ENCODE measurements around the gene ITPK1. TPM values are rescaled to one million over a fixed set of nuclear protein-coding genes. Genes with fewer than 3 reads are reported as not detected.

ITPK1 gene
- total RNA-seq, 1 experiment from 2014 or later, result 27.5 TPM

DNA sequence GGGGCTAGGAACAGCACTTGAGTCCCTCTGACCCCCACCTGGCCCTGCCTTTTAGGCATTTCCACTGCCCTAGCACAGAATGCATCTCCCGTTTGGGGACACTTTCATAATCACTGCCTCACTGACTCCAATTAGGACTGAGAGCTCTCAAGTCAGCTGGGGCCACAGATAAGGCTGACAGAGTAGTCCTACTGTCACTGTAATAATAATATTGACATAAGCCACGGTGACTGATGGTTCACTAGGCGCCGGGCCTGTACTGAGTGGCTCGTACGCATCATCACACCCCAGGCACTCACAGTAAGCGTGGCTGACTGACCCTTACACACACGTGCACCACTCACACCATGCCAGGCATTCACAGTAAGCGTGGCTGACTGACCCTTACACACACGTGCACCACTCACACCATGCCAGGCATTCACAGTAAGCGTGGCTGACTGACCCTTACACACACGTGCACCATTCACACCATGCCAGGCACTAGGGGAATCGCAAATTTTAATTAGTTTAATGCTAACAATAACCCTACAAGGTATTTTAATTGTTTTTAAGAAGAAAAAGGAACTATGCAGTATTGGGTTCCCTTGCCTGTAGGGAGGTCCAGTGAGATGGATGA, 105.1 kb downstream of the ITPK1 start:
- no peak for DNase-seq (ENCODE audit: low read depth)

DNA sequence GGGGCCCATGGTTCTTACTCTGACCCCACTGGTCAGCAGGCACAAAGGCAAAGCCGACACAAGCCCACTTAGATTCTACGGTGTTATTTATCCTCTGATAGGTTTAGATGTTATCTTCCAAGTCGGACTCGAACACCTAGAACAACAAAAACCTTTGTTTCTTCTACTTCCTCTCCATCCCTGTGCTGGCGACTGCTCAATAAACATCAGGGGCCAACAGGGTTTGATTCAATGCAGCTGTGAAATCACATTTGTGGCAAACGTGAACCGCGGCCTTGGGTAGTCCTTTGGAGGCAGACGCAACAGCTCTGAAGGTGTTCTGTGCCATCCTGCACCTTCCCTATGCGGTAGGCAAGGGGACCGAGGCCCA, 105.6 kb downstream of the ITPK1 start:
- DNase-seq (ENCODE audit: low read depth), result no peak

DNA sequence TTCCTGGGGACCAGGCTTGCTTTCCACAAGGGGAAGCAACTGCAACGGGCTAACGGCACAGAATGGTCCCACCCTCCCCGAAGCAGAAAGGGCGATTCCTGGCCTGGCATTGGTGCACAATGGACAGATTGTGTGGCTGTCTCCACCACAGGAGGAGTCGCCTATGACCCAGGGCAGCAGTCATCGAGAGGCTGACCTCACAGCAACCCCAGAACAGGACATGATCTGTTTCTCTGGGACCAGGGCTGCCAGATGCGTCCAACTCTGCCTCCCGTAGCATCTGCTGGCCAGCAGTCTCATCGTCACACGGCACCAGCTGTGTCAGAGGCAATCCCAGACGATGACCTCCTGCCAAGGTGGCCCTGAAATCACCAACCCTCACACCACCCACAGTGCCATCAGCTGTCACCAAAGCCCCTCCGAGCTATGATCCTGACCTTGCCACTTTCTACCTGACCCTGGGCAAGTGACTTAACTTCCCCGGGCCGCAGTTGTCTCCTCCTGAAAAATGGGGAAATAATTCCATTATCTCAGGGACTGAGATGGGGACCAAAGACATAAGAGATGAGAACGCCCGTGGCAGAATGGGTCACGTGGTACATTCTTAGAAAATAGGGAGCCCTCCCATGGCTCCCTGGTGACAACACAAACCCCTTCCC, 106.1 kb downstream of the ITPK1 start:
- peak; percentile 71 for DNase-seq (ENCODE audit: low read depth)

DNA sequence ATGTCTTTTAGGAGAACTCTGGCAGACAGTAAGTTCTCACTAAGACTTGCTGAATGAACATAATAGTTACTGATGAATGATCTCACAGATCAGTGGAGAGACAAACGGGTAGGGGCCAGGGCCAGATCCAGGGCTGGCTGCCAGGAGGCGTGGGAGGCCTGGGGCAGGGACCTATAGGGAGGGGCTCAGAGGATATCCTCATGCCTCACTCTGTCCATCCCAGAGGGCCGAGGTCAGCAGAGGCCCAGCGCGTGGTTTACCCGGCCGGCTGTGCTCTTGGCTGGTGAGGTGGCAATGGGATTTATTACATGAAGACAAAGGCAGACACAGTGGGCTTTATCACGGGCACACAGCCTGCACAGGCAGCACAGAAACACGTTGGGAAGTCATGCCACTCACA, 107.3 kb downstream of the ITPK1 start:
- DNase-seq (ENCODE audit: low read depth), result peak; percentile 62

DNA sequence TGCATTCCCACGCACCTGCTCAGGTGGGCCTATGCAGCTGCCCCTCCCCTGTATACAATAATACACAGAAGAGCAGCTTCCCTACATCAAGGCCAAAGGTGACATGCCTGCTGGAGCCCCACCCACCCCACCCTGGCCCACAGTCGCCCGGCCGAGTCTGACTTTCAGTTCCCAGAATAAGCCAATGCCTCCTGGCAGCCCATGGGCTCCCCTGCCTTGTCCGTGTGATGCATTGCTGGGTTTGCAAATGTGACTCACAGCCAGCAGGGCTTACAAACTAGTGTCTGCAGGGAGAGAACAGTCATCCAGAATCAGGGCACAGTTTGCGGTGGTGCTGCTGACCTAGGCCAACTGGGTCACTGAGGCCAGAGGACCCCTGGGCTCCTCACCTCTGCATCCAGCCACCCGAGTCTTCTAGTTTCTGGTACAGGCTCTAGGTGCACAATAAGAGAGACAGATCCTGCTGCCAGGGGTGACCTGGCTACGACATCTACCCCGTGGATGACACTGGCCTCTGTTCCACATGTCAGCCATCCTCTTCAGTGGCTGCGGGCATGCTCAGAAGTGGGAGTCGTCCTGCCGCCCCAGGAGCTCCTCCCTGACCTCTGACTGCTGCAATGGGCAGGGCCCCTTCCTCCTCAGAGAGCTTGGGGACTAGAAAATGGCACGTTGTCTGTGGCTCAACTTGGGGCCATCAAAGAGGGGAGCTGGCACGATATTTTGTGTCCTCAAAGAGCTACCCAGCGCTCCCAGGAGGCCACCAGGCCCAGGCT, 108.3 kb downstream of the ITPK1 start:
- DNase-seq (ENCODE audit: low read depth), result peak; percentile 80

DNA sequence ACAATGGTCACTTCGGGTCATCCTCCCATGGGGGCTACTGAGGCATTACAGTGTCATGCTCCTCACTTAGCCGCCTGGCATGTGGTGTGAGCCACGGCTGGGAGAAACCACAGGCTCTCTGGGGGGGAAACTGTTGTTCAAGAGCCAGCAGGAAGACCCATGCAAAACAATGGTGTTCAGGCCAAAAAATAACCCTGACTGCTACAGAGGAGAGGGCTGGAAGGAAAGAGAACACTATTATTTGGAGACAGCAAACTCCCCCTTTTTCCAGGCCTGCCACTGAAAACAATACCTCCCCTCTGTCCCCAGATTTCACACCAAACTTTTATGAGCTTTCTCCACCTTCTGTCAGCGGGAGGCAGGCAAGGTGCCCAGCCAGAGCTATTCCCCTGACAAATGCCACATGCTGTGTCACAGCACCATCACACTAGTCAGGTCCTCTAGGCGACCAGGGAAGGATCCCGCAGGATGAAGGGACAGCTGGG, 109.1 kb downstream of the ITPK1 start:
- DNase-seq (ENCODE audit: low read depth), result peak; percentile 28

DNA sequence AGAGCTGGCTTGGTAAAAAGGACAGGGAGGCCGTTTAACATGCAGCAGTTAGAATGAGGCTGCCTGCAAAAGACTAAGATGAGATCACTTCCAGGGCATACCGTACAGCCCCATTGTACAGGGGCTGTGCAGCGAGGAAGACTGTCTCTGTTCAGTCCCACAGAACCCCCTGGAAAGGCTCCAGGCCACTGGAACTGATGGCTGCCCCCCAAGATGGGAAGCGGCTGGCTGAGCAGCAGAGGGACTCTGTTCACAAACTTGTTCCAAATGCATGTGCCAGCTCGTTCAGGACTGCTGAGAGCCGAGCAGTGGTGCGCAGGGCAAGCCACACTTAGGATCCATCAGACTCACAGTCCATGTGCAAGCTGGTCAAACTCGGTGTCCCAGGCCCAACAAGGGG, 109.9 kb downstream of the ITPK1 start:
- no peak for DNase-seq (ENCODE audit: low read depth)

DNA sequence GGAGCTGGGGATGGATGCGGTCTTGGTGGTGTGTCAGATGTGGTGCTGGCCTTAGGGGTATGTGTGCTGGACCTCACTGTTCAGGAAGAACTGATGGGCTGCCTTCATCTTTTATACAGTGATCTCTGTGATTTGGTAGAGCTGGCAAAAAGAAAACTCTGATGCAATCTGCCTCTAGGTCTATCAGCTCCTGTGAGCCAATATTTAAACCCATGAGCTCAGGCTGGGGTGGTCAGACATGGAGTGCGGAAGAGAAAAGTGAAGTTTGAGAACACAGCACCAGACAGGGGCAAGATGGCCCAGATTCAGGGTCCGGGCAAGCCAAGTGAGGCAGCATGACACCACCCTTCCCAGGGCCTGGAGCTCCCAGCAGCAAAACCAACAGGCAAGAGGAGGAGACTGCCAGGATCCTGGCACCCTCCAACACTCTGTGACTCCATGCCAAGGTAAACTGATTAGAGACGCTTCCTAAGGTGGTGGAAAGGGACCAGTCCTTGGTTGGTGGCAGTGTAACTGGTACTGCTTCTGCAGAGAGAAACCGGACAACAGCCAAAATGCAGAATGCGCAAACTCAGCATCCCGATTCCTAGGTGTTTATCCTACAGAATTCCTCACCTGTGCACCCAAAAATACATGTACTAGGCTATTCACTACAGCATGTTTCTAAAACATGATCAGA, 110.5 kb downstream of the ITPK1 start:
- DNase-seq (ENCODE audit: low read depth), result no peak

DNA sequence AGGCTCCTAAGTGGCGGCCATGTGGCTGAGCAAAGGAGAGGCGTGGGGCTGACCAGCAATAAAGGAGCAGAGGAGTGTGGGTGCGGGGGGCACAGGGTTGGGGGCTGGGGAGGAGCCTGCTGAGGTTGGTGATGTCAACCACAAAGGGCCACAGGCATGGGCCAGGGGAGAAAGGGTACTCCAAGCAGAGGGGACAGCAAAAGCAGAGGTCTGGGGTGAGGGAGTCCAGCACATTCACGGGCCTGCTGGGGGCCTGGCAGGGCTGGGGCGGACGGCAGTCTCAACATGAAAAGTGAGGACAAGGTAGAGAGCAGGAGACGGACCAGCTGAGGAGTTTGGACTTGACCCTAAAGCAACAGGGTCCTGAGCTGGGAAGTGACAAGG, 111.0 kb downstream of the ITPK1 start:
- no peak for DNase-seq (ENCODE audit: low read depth)

DNA sequence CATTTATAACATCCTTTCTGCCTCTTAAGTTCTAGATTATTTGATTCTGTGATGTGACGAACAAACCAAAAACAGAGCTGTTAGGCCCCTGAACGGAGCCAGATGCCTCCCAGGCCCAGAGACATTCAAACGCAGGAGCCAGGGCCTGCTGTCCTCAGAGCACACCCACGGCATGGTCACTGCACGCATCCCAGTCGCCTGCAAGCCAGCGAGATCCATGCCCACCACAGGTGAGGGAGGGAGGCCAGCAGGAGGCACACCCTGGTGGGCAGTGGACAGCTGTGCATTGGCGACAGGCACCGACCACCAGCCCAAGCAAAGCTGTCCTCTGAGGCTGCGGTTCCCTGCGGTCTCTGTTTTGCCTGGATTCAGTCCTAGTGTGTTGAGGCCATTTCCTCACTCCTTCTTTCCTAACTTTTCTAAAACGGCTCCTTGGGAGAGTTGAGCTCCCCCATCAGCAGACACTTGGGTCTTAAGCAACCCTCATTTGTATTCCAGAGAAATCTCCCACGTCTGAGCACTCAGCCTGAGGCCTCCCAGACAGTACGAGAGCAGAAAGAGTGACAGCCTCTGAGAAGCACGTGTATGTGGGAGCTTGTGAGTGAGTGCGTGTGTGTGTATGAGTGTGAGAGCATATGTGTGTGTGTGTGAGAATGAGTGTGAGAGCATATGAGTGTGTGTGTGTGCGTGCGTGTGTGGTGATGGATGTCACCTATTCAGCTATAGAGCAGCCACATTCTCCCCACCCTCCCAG, 111.6 kb downstream of the ITPK1 start:
- DNase-seq (ENCODE audit: low read depth), result no peak

DNA sequence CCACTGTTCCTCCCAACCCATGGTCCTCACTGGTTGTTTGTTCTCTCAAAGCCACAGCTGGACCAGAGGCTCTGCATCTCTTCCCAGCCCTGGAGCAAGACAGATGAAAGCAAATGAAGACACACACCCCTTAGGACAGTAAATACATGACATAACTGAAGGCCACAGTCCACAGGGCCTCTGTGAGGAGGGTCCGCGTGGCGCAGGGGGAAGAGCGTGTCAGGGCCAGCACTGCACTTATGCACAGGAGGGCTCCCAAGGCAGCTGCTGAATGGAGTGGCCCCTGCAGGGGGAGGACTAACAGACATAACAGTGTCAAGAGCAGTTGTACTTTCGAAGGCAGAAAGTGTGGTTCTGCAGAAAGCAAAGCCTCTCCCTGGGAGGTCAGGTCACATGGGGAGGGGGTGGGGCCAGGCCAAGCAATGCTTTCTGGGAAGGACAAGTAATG, 112.8 kb downstream of the ITPK1 start:
- DNase-seq (ENCODE audit: low read depth), result no peak

DNA sequence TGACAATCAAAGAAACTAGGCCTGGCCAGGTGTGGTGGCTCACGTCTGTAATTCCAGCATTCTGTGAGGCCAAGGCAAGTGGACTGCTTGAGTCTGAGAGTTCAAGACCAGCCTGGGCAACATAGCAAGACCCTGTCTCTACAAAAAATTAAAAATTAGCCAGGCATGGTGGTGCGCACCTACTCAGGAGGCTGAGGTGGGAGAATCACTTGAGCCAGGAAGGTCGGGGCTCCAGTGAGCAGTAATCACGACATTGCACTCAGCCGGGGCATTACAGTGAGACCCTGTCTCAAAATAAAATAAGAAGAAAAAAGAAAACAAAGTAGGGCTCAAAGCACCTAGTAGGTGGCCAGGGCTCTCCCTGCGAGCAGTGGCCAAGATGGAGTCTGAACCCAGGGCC, 113.7 kb downstream of the ITPK1 start:
- DNase-seq (ENCODE audit: low read depth), result no peak

DNA sequence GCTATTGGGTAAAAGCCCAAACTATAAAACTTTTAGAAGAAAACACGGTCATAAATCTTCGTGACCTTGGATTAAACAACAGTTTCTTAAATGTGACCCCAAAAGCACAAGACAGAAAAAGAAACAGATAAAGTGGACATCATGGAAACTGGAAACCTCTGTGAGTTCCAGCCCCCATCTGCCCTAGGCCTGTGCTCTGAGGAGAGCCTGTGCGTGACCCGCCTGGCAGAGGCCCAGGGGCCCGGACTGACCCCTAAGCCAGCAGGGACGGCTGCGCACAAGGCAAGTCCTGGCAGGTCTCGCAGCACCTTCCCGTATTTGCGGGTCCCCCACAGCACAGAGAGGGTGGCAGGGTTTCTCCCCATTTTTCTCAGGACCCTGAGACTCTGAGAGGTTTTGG, 116.8 kb downstream of the ITPK1 start:
- DNase-seq (ENCODE audit: low read depth), result no peak

DNA sequence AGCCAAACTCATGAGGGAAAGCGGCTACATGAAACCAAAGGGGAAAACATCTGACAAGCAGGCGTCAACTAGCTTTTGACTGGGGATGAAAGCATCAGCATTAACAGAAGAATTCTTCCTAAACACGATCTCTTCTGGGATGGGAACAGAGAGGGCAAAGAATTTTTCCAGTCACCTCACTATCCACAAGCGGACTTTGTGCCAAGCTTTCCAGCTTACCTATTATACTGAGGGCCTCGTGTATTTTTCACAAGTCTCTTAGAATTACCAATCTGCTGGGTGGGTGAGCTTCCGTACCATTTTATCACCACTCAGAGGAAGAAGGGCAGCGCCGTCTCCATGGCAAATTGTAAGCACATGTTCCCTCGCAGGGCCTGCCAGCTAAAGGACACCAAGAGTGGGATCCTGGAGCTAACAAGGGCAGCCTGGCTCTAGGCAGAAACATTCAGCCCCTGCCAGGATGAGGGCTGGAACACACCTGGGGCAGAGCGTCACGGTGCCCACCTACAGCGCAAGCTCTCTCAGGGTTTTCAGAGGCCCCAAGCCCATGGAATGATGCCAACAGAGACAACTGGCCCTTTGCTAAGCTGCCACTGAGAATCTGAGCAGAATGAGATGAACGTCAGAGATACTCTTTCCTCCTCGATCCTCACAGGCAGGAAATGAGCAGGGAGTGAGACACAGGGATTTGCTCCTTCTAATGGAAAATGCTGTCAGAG, 118.2 kb downstream of the ITPK1 start:
- no peak for DNase-seq (ENCODE audit: low read depth)

DNA sequence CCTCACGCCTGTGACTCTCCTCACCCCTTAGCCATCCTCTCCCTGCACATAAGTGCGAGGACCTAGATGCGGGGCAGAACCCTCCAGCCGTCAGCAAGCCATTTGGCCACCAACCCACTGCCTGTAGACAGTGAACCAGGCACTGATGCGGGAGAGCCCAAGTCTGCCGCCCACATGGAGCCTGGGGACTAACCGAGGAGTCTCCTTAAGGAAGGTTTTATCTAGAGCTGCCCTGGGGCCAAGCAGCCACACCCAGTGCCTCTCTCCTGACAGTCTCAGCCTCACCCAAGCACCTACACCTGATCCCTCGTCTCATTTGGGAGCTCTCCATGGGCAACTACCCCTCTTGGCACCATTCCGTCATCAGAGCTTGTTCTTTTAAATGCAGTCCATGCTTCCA, 120.1 kb downstream of the ITPK1 start:
- no peak for DNase-seq (ENCODE audit: low read depth)

DNA sequence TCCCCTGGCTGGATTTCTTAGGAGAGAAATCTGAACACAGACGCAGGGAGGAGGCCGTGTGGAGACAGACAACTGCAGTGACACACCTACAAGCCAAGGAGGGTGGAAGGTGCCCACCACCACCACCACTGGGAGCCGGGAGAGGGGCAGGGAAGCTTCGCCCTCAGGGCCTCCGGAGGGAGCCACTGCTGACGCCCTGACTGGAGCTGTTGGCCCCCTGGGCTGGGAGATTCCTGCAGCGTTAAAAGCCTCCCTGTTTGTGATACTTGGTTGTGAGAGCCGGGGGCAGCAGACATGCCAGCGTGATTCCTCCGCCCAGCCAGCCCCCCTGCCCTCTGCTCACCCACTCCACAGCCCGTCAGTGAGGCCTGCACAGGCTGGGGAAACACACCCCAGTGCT, 120.8 kb downstream of the ITPK1 start:
- no peak for DNase-seq (ENCODE audit: low read depth)

DNA sequence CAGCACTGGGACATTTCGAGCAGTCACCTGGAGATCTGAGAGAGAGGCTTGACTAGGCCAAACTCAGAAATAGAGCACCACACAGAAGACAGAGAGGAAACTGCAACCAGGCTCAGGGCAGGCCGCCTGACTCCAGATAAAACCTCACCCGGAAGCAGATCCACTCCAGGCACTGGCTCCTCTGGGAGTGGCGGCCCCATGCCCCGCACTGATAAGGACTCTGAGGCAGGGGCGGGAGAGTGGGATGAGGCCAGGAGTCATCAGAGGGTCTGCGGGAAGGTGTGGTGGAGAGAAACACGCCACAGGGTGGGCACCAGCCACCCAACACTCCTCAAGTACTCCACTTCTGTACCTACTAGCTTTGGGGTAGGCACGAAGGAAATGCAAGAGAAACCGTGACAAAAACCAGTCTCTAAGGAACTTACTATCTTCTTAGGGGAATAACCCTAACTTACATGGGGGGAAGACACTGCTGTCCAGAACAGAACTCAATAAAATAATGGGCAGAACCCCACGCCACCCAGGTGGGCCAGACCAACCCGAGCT, 121.5 kb downstream of the ITPK1 start:
- no peak for DNase-seq (ENCODE audit: low read depth)

DNA sequence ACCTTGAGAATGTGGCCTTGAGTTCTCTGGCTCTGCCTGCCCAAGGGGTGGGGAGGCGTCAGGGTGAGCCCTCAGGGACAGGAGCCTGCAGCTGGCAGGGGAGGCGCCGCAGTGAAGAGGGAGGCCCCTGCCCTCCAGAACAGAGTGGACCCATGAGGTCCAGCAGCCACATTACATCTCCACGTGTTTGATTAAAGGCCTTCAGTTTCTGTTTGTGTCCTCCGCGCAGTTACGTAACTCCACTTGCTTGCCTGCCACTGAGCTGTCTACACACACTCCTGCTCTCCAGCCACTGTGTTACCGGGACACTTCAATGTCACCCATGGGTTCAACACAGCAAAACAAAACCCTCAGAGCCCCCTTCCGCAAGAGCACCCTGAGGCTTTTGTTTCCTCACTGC, 122.4 kb downstream of the ITPK1 start:
- no peak for DNase-seq (ENCODE audit: low read depth)

DNA sequence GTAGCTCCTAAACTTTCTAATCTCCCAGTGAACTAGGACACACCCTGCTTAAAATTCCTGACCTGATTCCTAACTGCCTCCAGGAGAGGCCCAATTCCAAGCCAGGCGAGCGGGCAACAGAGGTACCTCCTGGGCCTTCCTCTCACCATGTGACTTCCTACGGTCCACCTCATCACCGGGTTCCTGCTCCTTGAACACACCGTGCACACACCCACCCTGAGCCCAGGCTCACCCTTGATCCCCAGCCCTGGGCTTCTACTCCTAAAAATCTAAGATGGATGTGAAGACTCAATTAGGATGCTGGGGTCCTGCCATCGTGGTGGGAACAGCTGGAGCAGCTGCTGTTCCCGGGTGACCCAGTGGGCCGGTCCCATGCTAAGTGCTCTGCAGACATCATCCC, 124.2 kb downstream of the ITPK1 start:
- DNase-seq (ENCODE audit: low read depth), result no peak

All from LHCN-M2 (cell line).